Gastrocnemius medialis (tissue), 4 donors: ENCODE data around the gene S100A4. TPM values are rescaled to one million over a fixed set of nuclear protein-coding genes. Genes with fewer than 3 reads are reported as not detected.

Experiments
- ATAC-seq, 2 donors: fragments of 150-250 bp; one replicate each; pipeline ENCODE4 v1.9.1; 2016
- DNase-seq, 2 donors: peaks; one replicate each; pipeline ENCODE4 v3.0.0-alpha.2; 2019
- H3K27ac ChIP-seq, 4 donors: fragments of 200-600 bp; sonication (generic); 1 replicate in 1 of 4; 2 replicates in 3 of 4; pipeline ENCODE4 v1.5.1; 2016 to 2018; ENCODE audit warnings: mild to moderate bottlenecking in 2 of 4, moderate library complexity in 1 of 4
- H3K27me3 ChIP-seq, 3 donors: fragments of 200-600 bp; sonication (generic) in 2 of 3; 1 replicate in 1 of 3; 2 replicates in 2 of 3; pipeline versions ENCODE4 v1.5.1 to v1.6.0; 2016 to 2019; ENCODE audit warnings: mild to moderate bottlenecking in 1 of 3, moderate library complexity in 1 of 3
- H3K36me3 ChIP-seq, 2 donors: fragments of 200-600 bp; sonication (generic) in 1 of 2; one replicate each; pipeline ENCODE4 v1.5.1; 2017 to 2018
- H3K4me1 ChIP-seq, 2 donors: fragments of 200-600 bp; sonication (generic) in 1 of 2; one replicate each; pipeline ENCODE4 v1.5.1; 2016 to 2017; ENCODE audit warnings: mild to moderate bottlenecking in 2 of 2
- H3K4me3 ChIP-seq, 4 donors: fragments of 200-600 bp; sonication (generic) in 3 of 4; 1 replicate in 1 of 4; 2 replicates in 3 of 4; pipeline ENCODE4 v1.5.1; 2016 to 2019; ENCODE audit warnings: mild to moderate bottlenecking in 2 of 4
- H3K9me3 ChIP-seq, 3 donors: fragments of 200-600 bp; sonication (generic) in 2 of 3; 1 replicate in 1 of 3; 2 replicates in 2 of 3; pipeline ENCODE4 v1.5.1; 2016 to 2019
- POLR2A ChIP-seq, 2 donors: fragments of 450-650 bp; IDR thresholded peaks; one replicate each; pipeline ENCODE4 v1.6.1; 2017; ENCODE audit warnings: antibody characterized with exemption in 2 of 2, mild to moderate bottlenecking in 2 of 2, moderate library complexity in 2 of 2
- in situ Hi-C, 4 donors: fragments of 200-750 bp; cut with MboI; loops; one replicate each; pipeline versions ENCODE4 v1.15.0 to v1.8.0; 2017; ENCODE audit warnings: low sequenced_read_pairs in 4 of 4
- intact Hi-C: fragments of 100-400 bp; cut with DNase I; formaldehyde crosslinking; loops from one replicate; pipeline ENCODE4 v1.15.1; 2023; ENCODE audit warnings: low total_unique reads
- total RNA-seq, 4 donors: library from RNA; depleted of rRNA; stranded (reverse); fragments of >200 nt; gene quantifications; one replicate each; pipeline versions ENCODE4 v1.1.0 to v1.2.3, GENCODE V29; 2016
- TF ChIP-seq, protein P1 (sequence below), 5 experiments: fragments of 450-650 bp in 3 of 5; fragments of 200-600 bp in 2 of 5; sonication (generic) in 2 of 5; IDR thresholded peaks in 4 of 5; conservative IDR thresholded peaks in 1 of 5; 1 replicate in 4 of 5; 2 replicates in 1 of 5; pipeline ENCODE4 v1.5.1; 2016 to 2019; ENCODE audit warnings: antibody characterized with exemption in 5 of 5, mild to moderate bottlenecking in 3 of 5, moderate library complexity in 3 of 5

Gene S100A4
- total RNA-seq, 4 donors from 2014 or later, result 76.8 to 377 (median 144) TPM

DNA sequence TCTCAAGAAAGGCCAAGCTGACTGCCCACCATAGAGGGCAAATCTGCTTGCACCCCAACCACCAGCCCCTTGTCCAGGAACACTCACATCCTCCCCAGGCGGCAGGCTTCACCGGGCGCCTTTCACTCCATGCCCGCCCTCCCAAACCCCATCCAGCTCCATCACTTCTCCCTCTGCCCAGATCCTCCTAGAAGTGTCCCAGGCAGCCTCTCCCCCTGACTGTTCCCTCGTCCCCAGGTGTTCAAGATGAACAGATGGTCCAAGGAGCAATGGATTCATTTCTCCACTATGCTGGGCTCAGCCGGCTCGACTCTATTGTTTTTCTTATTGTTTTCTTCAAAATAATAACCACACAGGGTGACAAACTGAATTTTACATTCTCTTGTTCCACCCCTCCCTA is 31.9 kb downstream of the S100A4 start:
- no peak for TF ChIP-seq POLR2A (IDR thresholded peaks at IDR 0.05)
- TF ChIP-seq, protein P1, sequence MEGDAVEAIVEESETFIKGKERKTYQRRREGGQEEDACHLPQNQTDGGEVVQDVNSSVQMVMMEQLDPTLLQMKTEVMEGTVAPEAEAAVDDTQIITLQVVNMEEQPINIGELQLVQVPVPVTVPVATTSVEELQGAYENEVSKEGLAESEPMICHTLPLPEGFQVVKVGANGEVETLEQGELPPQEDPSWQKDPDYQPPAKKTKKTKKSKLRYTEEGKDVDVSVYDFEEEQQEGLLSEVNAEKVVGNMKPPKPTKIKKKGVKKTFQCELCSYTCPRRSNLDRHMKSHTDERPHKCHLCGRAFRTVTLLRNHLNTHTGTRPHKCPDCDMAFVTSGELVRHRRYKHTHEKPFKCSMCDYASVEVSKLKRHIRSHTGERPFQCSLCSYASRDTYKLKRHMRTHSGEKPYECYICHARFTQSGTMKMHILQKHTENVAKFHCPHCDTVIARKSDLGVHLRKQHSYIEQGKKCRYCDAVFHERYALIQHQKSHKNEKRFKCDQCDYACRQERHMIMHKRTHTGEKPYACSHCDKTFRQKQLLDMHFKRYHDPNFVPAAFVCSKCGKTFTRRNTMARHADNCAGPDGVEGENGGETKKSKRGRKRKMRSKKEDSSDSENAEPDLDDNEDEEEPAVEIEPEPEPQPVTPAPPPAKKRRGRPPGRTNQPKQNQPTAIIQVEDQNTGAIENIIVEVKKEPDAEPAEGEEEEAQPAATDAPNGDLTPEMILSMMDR (IDR thresholded peaks at IDR 0.05 in 4 of 5, conservative IDR thresholded peaks at IDR 0.05 in 1 of 5), result no peak
- DNase-seq (no peak), ATAC-seq (no peak)
- intact Hi-C loops (loop anchor here (5.0 kb wide), 2 partner anchors 104 to 159 kb away; partner anchors contain the start of genes ILF2 and S100A14), in situ Hi-C loops (loop anchor here (5.0 to 25.0 kb wide), 5 partner anchors 49 to 474 kb away; partner anchors contain the start of genes S100A2 (in 3 of the 4), JTB (in 1 of the 4), RAB13 (in 1 of the 4) and RPS27 (in 1 of the 4))
- Histone ChIP-seq H3K4me1 (no peaks in the 10 kb centered on the region), H3K4me3 (no peak overlapping the region), H3K27ac (no peak overlapping the region), H3K27me3 (no peaks in the 10 kb centered on the region), H3K36me3 (no peaks in the 10 kb centered on the region), H3K9me3 (no peaks in the 10 kb centered on the region)

DNA sequence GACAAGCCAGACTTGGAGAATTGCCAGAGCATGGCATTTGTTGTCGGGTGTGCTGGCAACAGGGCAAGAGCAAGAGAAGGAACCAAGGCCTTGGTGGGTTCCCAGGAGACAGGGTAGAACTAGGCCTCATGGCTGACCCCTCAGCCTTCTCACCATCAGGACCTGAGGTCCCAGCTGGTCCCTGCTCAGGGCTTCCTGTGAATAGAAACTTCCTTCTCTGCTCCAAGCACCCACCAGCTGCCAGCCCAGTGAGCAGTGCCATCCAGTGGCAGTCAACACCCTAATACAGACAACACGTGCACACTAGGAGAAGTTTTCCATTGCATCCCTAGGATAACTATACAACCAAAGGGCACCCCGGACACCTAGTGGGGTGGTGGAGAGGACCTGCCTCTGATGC is 32.6 kb downstream of the S100A4 start:
- in situ Hi-C loops, result loop anchor here (5.0 to 25.0 kb wide), 5 partner anchors 49 to 474 kb away; partner anchors contain the start of genes S100A2 (in 3 of the 4), JTB (in 1 of the 4), RAB13 (in 1 of the 4) and RPS27 (in 1 of the 4)
- no peak for ATAC-seq
- Histone ChIP-seq H3K36me3 (no peaks in the 10 kb centered on the region), H3K4me1 (no peaks in the 10 kb centered on the region), H3K9me3 (no peaks in the 10 kb centered on the region), H3K4me3 (no peak overlapping the region), H3K27me3 (no peaks in the 10 kb centered on the region), H3K27ac (no peak overlapping the region)
- intact Hi-C loops, result loop anchor here (5.0 kb wide), 2 partner anchors 104 to 159 kb away; partner anchors contain the start of genes ILF2 and S100A14
- TF ChIP-seq, protein P1 (IDR thresholded peaks at IDR 0.05 in 4 of 5, conservative IDR thresholded peaks at IDR 0.05 in 1 of 5), result no peak
- TF ChIP-seq POLR2A (IDR thresholded peaks at IDR 0.05), result no peak
- DNase-seq, result no peak

DNA sequence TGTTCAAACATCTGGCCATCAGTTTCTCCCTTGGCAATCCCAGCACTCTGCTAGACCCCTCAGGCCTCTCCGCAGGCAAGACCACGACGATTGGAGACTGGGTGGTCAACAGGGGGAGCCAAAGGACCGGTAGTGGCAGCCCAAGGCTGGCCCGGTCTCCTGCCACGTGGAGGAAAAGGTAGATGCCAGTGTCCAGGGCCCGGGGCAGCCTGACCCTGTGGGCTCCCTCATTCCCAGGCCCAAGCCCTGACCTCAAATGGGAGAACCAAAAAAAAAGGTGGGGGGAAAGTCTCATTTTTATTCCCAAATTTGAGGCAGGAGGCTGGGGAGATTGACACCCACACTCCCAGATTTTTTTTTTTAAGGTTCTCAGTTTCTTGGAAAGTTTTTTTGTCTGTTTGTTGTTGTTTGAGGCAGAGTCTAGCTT is 34.6 kb downstream of the S100A4 start:
- no peak overlapping the region for H3K27ac ChIP-seq
- no peaks in the 10 kb centered on the region for H3K9me3 ChIP-seq
- peaks cover 17 to 18% of the 10 kb centered on the region in 2 donors for H3K4me1 ChIP-seq
- no peak overlapping the region for H3K4me3 ChIP-seq
- no peaks in the 10 kb centered on the region for H3K36me3 ChIP-seq
- no peak for TF ChIP-seq POLR2A (IDR thresholded peaks at IDR 0.05)
- TF ChIP-seq, protein P1 (IDR thresholded peaks at IDR 0.05 in 4 of 5, conservative IDR thresholded peaks at IDR 0.05 in 1 of 5), result peak; percentile 82 to 95 (median 91)
- in situ Hi-C loops (loop anchor here (5.0 to 25.0 kb wide), 5 partner anchors 51 to 476 kb away; partner anchors contain the start of genes S100A2 (in 3 of the 4), JTB (in 1 of the 4), RAB13 (in 1 of the 4) and RPS27 (in 1 of the 4)), intact Hi-C loops (loop anchor here (1.0 to 5.0 kb wide), 5 partner anchors 22 to 238 kb away; partner anchors contain the start of genes ILF2 and S100A14)
- peak; percentile 59 to 79 for DNase-seq
- H3K27me3 ChIP-seq, result no peaks in the 10 kb centered on the region
- ATAC-seq, result peak; percentile 55 to 63

DNA sequence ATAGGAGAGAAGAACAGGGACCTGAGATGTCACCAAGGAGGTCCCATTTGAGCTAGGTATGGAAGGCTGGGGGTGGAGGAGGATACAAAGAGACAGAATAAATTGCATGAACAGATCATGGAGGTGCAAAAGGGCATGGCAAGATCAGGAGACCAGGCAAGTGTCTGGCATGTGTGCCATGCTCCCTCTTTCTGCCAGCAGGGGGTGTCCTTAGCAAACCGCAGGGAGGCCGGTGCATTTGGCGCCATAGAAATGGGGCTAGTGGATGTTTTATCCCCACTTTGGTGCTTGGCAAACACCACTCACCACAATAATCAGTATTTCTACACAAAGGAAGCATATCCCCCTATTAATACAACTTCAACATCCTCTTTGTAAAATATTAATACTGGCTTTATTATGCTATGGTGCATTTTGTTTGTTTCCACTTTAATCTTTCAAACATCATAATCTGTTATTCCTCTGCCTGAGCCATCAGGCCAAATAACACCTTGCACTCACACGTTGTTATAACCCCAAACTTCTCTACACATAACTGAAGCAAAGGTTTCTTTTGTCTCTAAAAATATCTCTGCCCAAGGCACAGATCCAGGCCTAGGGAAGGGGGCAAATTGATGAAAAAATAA is 35.8 kb downstream of the S100A4 start:
- in situ Hi-C loops, result loop anchor here (5.0 to 25.0 kb wide), 5 partner anchors 52 to 477 kb away; partner anchors contain the start of genes S100A2 (in 3 of the 4), JTB (in 1 of the 4), RAB13 (in 1 of the 4) and RPS27 (in 1 of the 4)

More for the DNA sequence above, 35.8 kb downstream of the S100A4 start:
- Histone ChIP-seq H3K4me1 (peaks cover 19 to 26% of the 10 kb centered on the region in 2 donors), H3K27ac (no peak overlapping the region), H3K27me3 (no peaks in the 10 kb centered on the region), H3K9me3 (no peaks in the 10 kb centered on the region), H3K36me3 (no peaks in the 10 kb centered on the region), H3K4me3 (no peak overlapping the region)
- intact Hi-C loops, result loop anchor here (2.0 to 5.0 kb wide), 3 partner anchors 23 to 162 kb away; partner anchors contain the start of genes ILF2 and S100A14
- TF ChIP-seq POLR2A (IDR thresholded peaks at IDR 0.05), result no peak
- TF ChIP-seq, protein P1 (IDR thresholded peaks at IDR 0.05 in 4 of 5, conservative IDR thresholded peaks at IDR 0.05 in 1 of 5), result peak; percentile 9 to 60 (median 45)
- no peak for ATAC-seq
- DNase-seq, result no peak
